GM23338 (cell line): ENCODE results near the gene RAD1. TPM values are rescaled to one million over a fixed set of nuclear protein-coding genes. Genes with fewer than 3 reads are reported as not detected.

Source experiments
- ATAC-seq: fragments of 200-7000 bp; cut with Tn5 transposase; 3 replicates; pipeline ENCODE4 v1.9.1; 2020
- DNase-seq: peaks from one replicate; pipeline ENCODE4 v3.0.0-alpha.2; 2015; ENCODE audit warnings: low spot score
- H2AFZ ChIP-seq: fragments of 200-600 bp; sonication (generic); 2 replicates; pipeline ENCODE4 v1.8.0; 2016; ENCODE audit warnings: antibody characterized with exemption, mild to moderate bottlenecking, moderate library complexity
- H3F3A ChIP-seq: fragments of 200-600 bp; sonication (generic); replicated peaks from 2 replicates; pipeline ENCODE4 v1.8.0; 2017; ENCODE audit warnings: antibody characterized with exemption, mixed run types, low read depth
- H3K27ac ChIP-seq: fragments of 200-600 bp; sonication (generic); 2 replicates; pipeline ENCODE4 v1.6.1; 2016; ENCODE audit warnings: low read depth
- H3K27me3 ChIP-seq: fragments of 200-600 bp; sonication (generic); 2 replicates; pipeline ENCODE4 v1.8.0; 2016; ENCODE audit warnings: mild to moderate bottlenecking, mixed run types, moderate library complexity; ENCODE audit not compliant: insufficient read depth
- H3K36me3 ChIP-seq: fragments of 200-600 bp; sonication (generic); 2 replicates; pipeline ENCODE4 v1.8.0; 2016; ENCODE audit warnings: mild to moderate bottlenecking; ENCODE audit not compliant: insufficient read depth
- H3K4me1 ChIP-seq: fragments of 200-600 bp; sonication (generic); 2 replicates; pipeline ENCODE4 v1.8.0; 2016; ENCODE audit warnings: mild to moderate bottlenecking, moderate library complexity; ENCODE audit not compliant: insufficient read depth
- H3K4me2 ChIP-seq: fragments of 200-600 bp; sonication (generic); 2 replicates; pipeline ENCODE4 v1.7.1; 2017; ENCODE audit warnings: mixed run types
- H3K4me3 ChIP-seq: fragments of 200-600 bp; sonication (generic); 2 replicates; pipeline ENCODE4 v1.6.1; 2016; ENCODE audit warnings: mixed run types
- H3K79me2 ChIP-seq: fragments of 200-600 bp; sonication (generic); replicated peaks from 2 replicates; pipeline ENCODE4 v1.8.0; 2017; ENCODE audit warnings: mild to moderate bottlenecking; ENCODE audit not compliant: insufficient read depth
- H3K9me2 ChIP-seq: fragments of 200-600 bp; sonication (generic); 2 replicates; pipeline ENCODE4 v1.8.0; 2017; ENCODE audit not compliant: insufficient read depth
- H4K20me1 ChIP-seq: fragments of 200-600 bp; sonication (generic); replicated peaks from 2 replicates; pipeline ENCODE4 v1.8.0; 2017; ENCODE audit warnings: mild to moderate bottlenecking; ENCODE audit not compliant: insufficient read depth
- H3K27ac Mint-ChIP-seq: 2 replicates; pipeline ENCODE4 v1.8.0; 2020; ENCODE audit warnings: inconsistent platforms, mild to moderate bottlenecking, moderate library complexity, mixed read lengths
- H3K27me3 Mint-ChIP-seq: 3 replicates; pipeline ENCODE4 v1.8.0; 2022; ENCODE audit warnings: low read depth, mild to moderate bottlenecking, moderate library complexity, mixed read lengths, inconsistent platforms; ENCODE audit not compliant: insufficient read depth, poor library complexity
- H3K36me3 Mint-ChIP-seq: 3 replicates; pipeline ENCODE4 v1.8.0; 2021; ENCODE audit warnings: low read depth, mild to moderate bottlenecking, inconsistent platforms, moderate library complexity, mixed read lengths
- H3K4me1 Mint-ChIP-seq: 3 replicates; pipeline ENCODE4 v1.8.0; 2020; ENCODE audit warnings: mild to moderate bottlenecking, inconsistent platforms, mixed read lengths
- H3K4me3 Mint-ChIP-seq: 3 replicates; pipeline ENCODE4 v1.8.0; 2021; ENCODE audit warnings: moderate library complexity, mild to moderate bottlenecking, inconsistent platforms, mixed read lengths
- H3K9me3 Mint-ChIP-seq: 3 replicates; pipeline ENCODE4 v1.8.0; 2020; ENCODE audit warnings: moderate library complexity, mild to moderate bottlenecking, inconsistent platforms, mixed read lengths
- CREB1 ChIP-seq: fragments of 250-450 bp; sonication (Bioruptor Pico); IDR thresholded peaks from 2 replicates; pipeline ENCODE4 v1.5.0; 2020; ENCODE audit warnings: low read depth, mild to moderate bottlenecking, moderate library complexity
- CTCF ChIP-seq, 2 experiments: fragments of 200-600 bp in 1 of 2; sonication (generic) in 1 of 2; conservative IDR thresholded peaks; 2 replicates each; pipeline versions ENCODE4 v1.5.1 to v1.6.1; 2016 to 2017; ENCODE audit warnings: antibody characterized with exemption in 2 of 2, low read depth in 2 of 2, mild to moderate bottlenecking in 2 of 2, moderate library complexity in 1 of 2
- ETS1 ChIP-seq: IDR thresholded peaks from 2 replicates; pipeline ENCODE4 v1.6.1; 2016; ENCODE audit warnings: antibody characterized with exemption
- EZH2 ChIP-seq: fragments of 200-600 bp; sonication (generic); IDR thresholded peaks from one replicate; pipeline ENCODE4 v1.8.0; 2017; ENCODE audit warnings: antibody characterized with exemption, mild to moderate bottlenecking, low read depth; ENCODE audit not compliant: unreplicated experiment
- EZH2phosphoT487 ChIP-seq: fragments of 200-600 bp; sonication (generic); IDR thresholded peaks from one replicate; pipeline ENCODE4 v1.8.1; 2018; ENCODE audit warnings: antibody characterized with exemption; ENCODE audit not compliant: unreplicated experiment
- NANOG ChIP-seq: IDR thresholded peaks from 2 replicates; pipeline ENCODE4 v1.6.1; 2016; ENCODE audit warnings: antibody characterized with exemption, borderline replicate concordance
- POLR2AphosphoS5 ChIP-seq: IDR thresholded peaks from 2 replicates; pipeline ENCODE4 v1.6.1; 2016; ENCODE audit warnings: antibody characterized with exemption, low read depth
- REST ChIP-seq: IDR thresholded peaks from one replicate; pipeline ENCODE4 v1.6.1; 2018; ENCODE audit warnings: antibody characterized with exemption; ENCODE audit not compliant: unreplicated experiment
- STAT1 ChIP-seq: IDR thresholded peaks from one replicate; pipeline ENCODE4 v1.6.1; 2016; ENCODE audit warnings: antibody characterized with exemption; ENCODE audit not compliant: unreplicated experiment
- ZNF331 ChIP-seq: fragments of 250-450 bp; sonication (Bioruptor Pico); IDR thresholded peaks from 2 replicates; pipeline ENCODE4 v1.5.0; 2020; ENCODE audit warnings: low read depth, mild to moderate bottlenecking, moderate library complexity
- ZNF462 ChIP-seq: fragments of 250-450 bp; sonication (Bioruptor Pico); IDR thresholded peaks from 2 replicates; pipeline ENCODE4 v1.5.0; 2020; ENCODE audit warnings: mild to moderate bottlenecking, moderate library complexity
- polyA plus RNA-seq: library from polyadenylated mRNA; unstranded; fragments of >200 nt; fragmentation: Nextera tagmentation; extraction: Ambion mirVana; gene quantifications from 2 replicates; pipeline ENCODE4 v1.2.1, GENCODE V29; 2016
- total RNA-seq: library from RNA; depleted of rRNA; stranded (reverse); fragments of >200 nt; shearing (Covaris generic); gene quantifications from 2 replicates; pipeline ENCODE4 v1.2.3, GENCODE V29; 2014

RAD1 gene
- total and polyA plus RNA-seq, 2 experiments from 2014 or later = 39.3 to 40.9 TPM

- TF ChIP-seq NANOG (no peak), EZH2phosphoT487 (no peak), ZNF331 (CRISPR knock-in tag) (no peak), REST (no peak)
These were observed 12.5 kb upstream of the RAD1 start (continued) for GRCh38 chr5:34927785-34928184.

GRCh38 chr5:34926318-34926888 lies 11.1 kb upstream of the RAD1 start:
- Histone ChIP-seq H3K27me3 (no peaks in the 10 kb centered on the region), H3F3A (peaks cover 17% of the 10 kb centered on the region; the same call in 1 of the 2 replicates), H2AFZ (no peak overlapping the region), H3K36me3 (peaks cover 48% of the 10 kb centered on the region), H3K4me2 (no peak overlapping the region), H3K4me1 (peaks cover 9% of the 10 kb centered on the region; the same call in 1 of the 2 replicates), H3K4me3 (no peak overlapping the region), H3K27ac (no peak overlapping the region), H3K9me2 (no peaks in the 10 kb centered on the region), H3K79me2 (peaks cover 15% of the 10 kb centered on the region), H4K20me1 (0 out of 2 replicates have a peak, but pooled peaks cover 8% of the 10 kb centered on the region)
- Mint-ChIP-seq H3K4me3 (no peak overlapping the region), H3K36me3 (peaks cover 53% of the 10 kb centered on the region), H3K4me1 (peaks cover 16% of the 10 kb centered on the region), H3K27me3 (peaks cover 8% of the 10 kb centered on the region), H3K9me3 (no peaks in the 10 kb centered on the region), H3K27ac (no peak overlapping the region; the same call in 1 of the 2 replicates)
- ATAC-seq (no peak), DNase-seq (no peak)
- TF ChIP-seq EZH2phosphoT487 (no peak), ETS1 (no peak), ZNF462 (no peak), POLR2AphosphoS5 (no peak), STAT1 (no peak), CTCF (conservative IDR thresholded peaks at IDR 0.05; ENCODE audit: low read depth in 2 of 2) (no peak), CREB1 (CRISPR knock-in tag) (no peak), EZH2 (no peak), NANOG (no peak)
